Peyer's patch (tissue), 4 donors: ENCODE measurements around the gene FRMPD4. TPM values are rescaled to one million over a fixed set of nuclear protein-coding genes. Genes with fewer than 3 reads are reported as not detected.

Experiments
- DNase-seq, 3 donors: peaks; one replicate each; pipeline ENCODE4 v3.0.0-alpha.2; 2017 to 2019
- H3K27ac ChIP-seq, 4 donors: fragments of 200-600 bp; sonication (generic); one replicate each; pipeline ENCODE4 v1.5.1; 2016 to 2019
- H3K27me3 ChIP-seq, 2 donors: fragments of 200-600 bp; sonication (generic); one replicate each; pipeline ENCODE4 v1.5.1; 2019
- H3K36me3 ChIP-seq, 3 donors: fragments of 200-600 bp; sonication (generic); one replicate each; pipeline ENCODE4 v1.5.1; 2016 to 2019
- H3K4me1 ChIP-seq, 4 donors: fragments of 200-600 bp; sonication (generic); one replicate each; pipeline ENCODE4 v1.5.1; 2016 to 2019
- H3K4me3 ChIP-seq, 4 donors: fragments of 200-600 bp; sonication (generic); 1 replicate in 3 of 4; 2 replicates in 1 of 4; pipeline ENCODE4 v1.5.1; 2016 to 2019; ENCODE audit warnings: mild to moderate bottlenecking in 1 of 4
- H3K9me3 ChIP-seq, 4 donors: fragments of 200-600 bp; sonication (generic); one replicate each; pipeline ENCODE4 v1.5.1; 2016 to 2019; ENCODE audit warnings: mild to moderate bottlenecking in 1 of 4
- POLR2A ChIP-seq, 2 donors: fragments of 450-650 bp; IDR thresholded peaks; one replicate each; pipeline ENCODE4 v1.5.1; 2017; ENCODE audit warnings: antibody characterized with exemption in 2 of 2, mild to moderate bottlenecking in 2 of 2, moderate library complexity in 2 of 2
- total RNA-seq, 4 donors: library from RNA; depleted of rRNA; stranded (reverse); fragments of >200 nt; gene quantifications; one replicate each; pipeline ENCODE4 v1.1.0, GENCODE V29; 2016
- TF ChIP-seq, protein P1 (sequence below), 6 experiments: fragments of 450-650 bp in 4 of 6; fragments of 200-600 bp in 2 of 6; sonication (generic) in 1 of 6; IDR thresholded peaks; one replicate each; pipeline ENCODE4 v1.5.1; 2017 to 2019; ENCODE audit warnings: antibody characterized with exemption in 6 of 6, mild to moderate bottlenecking in 3 of 6, moderate library complexity in 1 of 6

FRMPD4 gene
- total RNA-seq, 4 donors from 2014 or later = 0.19 TPM; not detected in 3

DNA sequence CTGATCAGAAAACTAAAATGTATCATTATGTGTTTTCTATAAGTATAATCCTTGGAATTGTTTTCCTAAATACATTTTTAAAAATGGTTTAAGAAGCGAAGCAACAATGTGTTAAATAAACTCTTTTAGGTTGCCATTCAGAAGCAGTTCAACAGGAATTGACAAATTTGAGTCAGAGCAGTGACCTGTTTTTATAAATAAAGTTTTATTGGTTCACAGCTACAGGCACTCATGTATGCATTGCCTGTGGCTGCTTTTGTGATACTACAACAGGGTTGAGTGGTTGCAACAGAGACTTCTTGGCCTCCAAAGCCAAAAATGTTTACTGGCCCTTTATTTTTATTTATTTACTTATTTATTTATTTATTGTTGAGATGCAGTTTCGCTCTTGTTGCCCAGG is 99.5 kb downstream of the FRMPD4 start:
- Histone ChIP-seq H3K27ac (no peak overlapping the region), H3K27me3 (no peaks in the 10 kb centered on the region), H3K36me3 (no peaks in the 10 kb centered on the region), H3K4me3 (no peak overlapping the region), H3K4me1 (no peaks in the 10 kb centered on the region), H3K9me3 (no peaks in the 10 kb centered on the region)
- no peak for DNase-seq
- TF ChIP-seq POLR2A (IDR thresholded peaks at IDR 0.05) = no peak
- TF ChIP-seq, protein P1, sequence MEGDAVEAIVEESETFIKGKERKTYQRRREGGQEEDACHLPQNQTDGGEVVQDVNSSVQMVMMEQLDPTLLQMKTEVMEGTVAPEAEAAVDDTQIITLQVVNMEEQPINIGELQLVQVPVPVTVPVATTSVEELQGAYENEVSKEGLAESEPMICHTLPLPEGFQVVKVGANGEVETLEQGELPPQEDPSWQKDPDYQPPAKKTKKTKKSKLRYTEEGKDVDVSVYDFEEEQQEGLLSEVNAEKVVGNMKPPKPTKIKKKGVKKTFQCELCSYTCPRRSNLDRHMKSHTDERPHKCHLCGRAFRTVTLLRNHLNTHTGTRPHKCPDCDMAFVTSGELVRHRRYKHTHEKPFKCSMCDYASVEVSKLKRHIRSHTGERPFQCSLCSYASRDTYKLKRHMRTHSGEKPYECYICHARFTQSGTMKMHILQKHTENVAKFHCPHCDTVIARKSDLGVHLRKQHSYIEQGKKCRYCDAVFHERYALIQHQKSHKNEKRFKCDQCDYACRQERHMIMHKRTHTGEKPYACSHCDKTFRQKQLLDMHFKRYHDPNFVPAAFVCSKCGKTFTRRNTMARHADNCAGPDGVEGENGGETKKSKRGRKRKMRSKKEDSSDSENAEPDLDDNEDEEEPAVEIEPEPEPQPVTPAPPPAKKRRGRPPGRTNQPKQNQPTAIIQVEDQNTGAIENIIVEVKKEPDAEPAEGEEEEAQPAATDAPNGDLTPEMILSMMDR (IDR thresholded peaks at IDR 0.05) = no peak

DNA sequence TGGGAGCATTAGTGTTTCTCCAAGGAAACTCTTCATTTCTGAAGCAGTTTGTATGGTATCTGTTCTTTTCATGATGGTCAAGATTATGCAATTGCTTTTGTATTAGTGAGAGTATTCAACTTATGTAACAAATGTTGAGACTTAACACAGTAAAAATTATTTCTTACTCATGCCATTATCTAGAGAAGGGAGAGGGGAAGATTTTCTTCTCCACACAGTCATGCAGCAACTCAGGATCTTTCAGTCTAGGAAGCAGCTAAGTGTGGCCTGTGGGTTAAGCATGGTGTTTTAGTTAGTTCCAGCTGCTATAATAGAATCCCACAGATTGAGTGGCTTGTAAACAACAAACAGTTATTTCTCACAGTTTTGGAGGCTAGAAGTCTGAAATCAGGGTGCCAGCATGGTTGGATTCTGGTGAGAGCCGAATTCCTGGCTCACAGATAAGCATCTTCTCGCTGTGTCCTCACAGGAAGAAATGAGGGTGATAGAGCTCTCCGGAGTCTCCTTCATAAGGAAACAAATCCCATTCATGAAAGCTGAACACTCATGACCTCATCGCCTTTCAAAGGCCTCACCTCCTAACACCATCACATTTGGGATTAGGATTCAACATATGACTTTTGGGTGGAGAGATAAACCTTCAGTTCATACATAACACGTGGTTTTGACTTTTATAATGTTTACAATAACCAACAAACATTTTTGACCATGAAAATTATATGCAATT is 101.2 kb downstream of the FRMPD4 start:
- TF ChIP-seq, protein P1 (IDR thresholded peaks at IDR 0.05) = no peak
- no peak for TF ChIP-seq POLR2A (IDR thresholded peaks at IDR 0.05)
- H3K4me3 ChIP-seq = no peak overlapping the region
- DNase-seq = no peak
- H3K4me1 ChIP-seq = no peaks in the 10 kb centered on the region
- H3K27ac ChIP-seq = no peak overlapping the region
- H3K36me3 ChIP-seq = no peaks in the 10 kb centered on the region
- H3K27me3 ChIP-seq = no peaks in the 10 kb centered on the region
- H3K9me3 ChIP-seq = no peaks in the 10 kb centered on the region

DNA sequence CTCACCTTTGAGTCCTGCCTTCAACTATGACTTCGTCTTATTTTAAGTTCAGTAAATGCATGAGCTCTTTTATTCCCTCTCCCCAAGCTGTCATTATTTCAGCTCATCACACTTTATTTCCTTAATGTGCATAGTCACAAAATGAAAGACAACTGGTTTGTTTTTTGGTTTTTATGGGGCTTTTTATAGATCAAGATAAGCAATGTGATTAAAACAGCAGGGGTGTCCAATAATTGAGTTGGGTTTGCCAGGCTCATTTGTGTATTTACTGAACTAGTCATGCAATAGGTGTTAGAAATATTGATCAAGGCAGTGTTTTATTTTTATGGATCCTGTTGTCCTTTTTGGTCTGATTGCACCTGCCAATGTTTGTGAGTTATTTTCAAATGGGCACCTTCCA is 102.2 kb downstream of the FRMPD4 start:
- no peak for DNase-seq
- no peak for TF ChIP-seq POLR2A (IDR thresholded peaks at IDR 0.05)
- TF ChIP-seq, protein P1 (IDR thresholded peaks at IDR 0.05) = no peak
- Histone ChIP-seq H3K4me1 (no peaks in the 10 kb centered on the region), H3K27me3 (no peaks in the 10 kb centered on the region), H3K4me3 (no peak overlapping the region), H3K27ac (no peak overlapping the region), H3K36me3 (no peaks in the 10 kb centered on the region), H3K9me3 (no peaks in the 10 kb centered on the region)

DNA sequence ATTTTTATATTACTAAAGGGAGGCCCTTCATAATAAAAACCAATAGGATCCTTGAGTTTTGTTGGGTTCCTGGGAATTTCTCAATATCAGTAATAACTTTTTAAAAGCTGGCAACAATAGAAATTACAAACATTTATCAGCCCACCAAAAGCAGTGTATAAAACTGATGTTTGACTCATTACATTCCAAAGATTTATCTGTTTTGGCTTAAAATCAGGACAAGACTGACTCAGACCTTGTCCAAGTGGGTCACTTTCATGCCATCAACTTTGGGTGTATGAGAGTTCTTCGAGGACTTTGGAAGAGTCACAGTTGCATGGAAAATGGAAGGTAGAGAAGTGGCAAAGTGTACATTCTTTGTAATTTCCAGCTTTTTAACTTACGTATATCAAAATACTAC is 102.8 kb downstream of the FRMPD4 start:
- DNase-seq = no peak
- Histone ChIP-seq H3K9me3 (no peaks in the 10 kb centered on the region), H3K27me3 (no peaks in the 10 kb centered on the region), H3K36me3 (no peaks in the 10 kb centered on the region), H3K4me1 (no peaks in the 10 kb centered on the region), H3K27ac (no peak overlapping the region), H3K4me3 (no peak overlapping the region)
- no peak for TF ChIP-seq POLR2A (IDR thresholded peaks at IDR 0.05)
- TF ChIP-seq, protein P1 (IDR thresholded peaks at IDR 0.05) = no peak

DNA sequence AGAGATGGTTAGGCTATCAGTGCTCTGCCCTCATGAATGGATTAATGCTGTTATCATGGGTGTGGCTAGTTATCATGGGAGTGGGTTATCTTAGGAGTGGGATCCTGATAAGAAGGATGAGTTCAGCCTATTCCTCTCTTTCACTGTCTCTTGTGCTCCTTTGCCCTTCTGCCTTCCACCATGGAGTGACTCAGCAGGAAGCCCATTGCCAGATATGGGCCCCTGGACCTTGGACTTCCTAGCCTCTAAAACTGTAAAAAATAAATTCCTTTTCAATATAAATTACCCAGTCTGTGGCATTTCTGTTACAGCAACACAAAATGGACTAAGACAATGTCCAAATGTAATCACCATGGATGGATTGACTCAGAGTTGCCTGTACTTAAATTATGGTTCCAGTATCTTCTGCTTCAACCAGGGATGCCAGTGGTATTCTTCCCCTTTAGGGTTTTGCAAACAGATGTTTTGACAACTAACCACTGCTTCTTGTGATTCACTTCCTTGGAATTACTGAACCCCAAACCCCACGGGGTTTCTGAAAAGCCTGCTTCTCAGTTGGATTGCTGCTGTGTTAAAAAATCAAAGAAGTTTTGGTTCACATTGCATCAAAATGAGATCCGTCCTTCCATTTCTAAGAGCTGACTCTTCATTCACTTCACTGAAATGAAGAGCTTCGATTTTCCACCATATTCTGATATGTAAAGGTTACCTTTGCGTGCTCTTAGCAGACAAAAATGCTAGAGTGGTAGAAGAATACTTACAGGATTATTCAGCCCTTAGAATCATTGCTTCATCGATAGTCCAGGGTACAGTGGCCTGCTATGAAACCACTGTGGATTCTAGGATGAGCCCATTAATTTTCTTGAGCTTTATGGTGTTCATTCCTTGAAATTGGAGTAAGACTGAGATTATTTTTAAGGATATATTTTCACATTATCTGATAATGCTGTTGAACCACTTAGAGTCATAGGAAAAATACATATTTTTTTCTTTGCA is 107.7 kb downstream of the FRMPD4 start:
- no peaks in the 10 kb centered on the region for H3K4me1 ChIP-seq
- H3K4me3 ChIP-seq = no peak overlapping the region
- H3K36me3 ChIP-seq = no peaks in the 10 kb centered on the region
- TF ChIP-seq, protein P1 (IDR thresholded peaks at IDR 0.05) = no peak
- no peak for DNase-seq
- H3K27ac ChIP-seq = no peak overlapping the region
- no peaks in the 10 kb centered on the region for H3K9me3 ChIP-seq
- H3K27me3 ChIP-seq = no peaks in the 10 kb centered on the region
